ENCODE data around the gene VPREB1.
"Not testable (repeated sequence)": the region's sequence is repeated elsewhere in the genome, so short reads cannot be mapped to it uniquely, and the experiment has no call there.

Gene VPREB1

DNA sequence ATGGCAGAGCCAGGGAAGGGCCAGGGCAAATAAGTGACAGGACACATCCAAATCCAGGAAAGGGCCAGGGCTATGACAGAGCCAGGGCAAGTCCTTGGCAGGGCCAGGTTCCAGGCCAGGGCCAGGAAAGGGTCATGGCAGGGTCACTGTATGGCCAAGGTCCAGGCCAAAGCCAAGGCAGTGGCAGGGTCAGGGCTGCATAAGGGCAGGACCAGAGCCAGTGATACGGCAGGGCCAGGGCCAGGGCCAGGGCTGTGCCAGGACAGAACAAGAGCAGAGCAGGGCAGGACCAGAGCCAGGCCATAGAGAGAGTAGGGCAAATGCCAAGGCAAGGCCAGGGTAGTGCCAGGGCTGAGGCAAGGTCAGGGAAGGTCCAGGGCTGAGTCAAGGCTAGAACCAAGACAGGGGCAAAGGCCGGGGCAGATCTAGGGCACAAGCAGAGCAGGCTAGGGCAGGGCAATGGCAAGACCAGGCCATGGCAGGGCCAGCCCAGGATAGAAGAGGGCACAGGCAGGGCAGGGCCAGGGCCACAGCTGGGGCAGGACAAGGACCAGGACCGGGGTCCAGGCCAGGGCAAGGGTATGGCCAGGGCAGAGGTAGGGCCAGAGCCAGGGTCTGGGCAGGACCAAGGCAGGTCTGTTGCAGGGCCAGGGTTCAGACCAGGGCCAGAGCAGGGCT, 46.7 kb downstream of the VPREB1 start:
- not testable (repeated sequence) for H3K4me3 ChIP-seq (ENCODE audit: low read depth, low read length); DNase-seq (ENCODE audit: low read depth)

DNA sequence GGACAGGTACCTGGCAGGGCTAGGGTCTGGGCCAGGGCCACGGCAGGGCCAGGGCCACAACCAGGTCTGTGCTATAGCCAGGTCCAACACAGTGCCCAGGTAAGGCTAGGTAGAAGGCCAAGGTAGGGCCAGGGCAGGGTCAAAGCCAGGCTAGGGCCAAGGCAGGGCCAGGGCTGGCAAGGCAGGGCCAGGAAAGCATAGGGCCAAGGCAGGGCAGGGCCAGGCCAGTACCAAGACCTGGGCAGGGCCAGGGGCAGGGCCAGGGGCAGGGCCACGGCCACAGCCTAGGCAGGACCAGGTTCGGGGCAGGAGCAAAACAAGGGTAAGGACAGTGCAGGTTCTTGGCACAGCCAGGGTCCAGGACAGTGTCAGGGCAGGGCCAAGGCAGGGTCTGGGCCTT, 48.1 kb downstream of the VPREB1 start:
- H3K4me3 ChIP-seq (ENCODE audit: low read depth, low read length); DNase-seq (ENCODE audit: low read depth): not testable (repeated sequence)

DNA sequence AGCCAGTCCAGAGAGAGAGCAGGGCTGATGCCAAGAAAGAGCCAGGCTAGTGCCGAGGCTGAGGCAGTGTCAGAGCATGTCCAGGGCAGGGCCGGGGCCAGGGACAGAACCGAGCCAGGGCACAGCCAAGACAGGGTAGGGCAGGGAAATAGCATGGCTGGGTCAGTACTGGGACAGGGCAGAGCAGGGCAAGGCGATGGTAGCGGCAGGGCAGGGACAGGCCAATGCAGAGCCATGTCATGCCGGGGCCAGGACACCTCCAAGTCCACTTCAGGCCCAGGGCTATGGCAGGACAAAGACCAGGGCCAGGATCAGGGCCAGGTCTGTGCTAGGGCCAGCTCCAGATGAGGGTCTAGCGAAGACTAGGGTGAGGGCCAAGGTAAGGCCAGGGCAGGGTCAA, 48.9 kb downstream of the VPREB1 start:
- DNase-seq (ENCODE audit: low read depth); H3K4me3 ChIP-seq (ENCODE audit: low read depth, low read length): not testable (repeated sequence)

GRCh38 chr22:22294641-22295040, 50.1 kb downstream of the VPREB1 start:
- not testable (repeated sequence) for DNase-seq (ENCODE audit: low read depth); H3K4me3 ChIP-seq (ENCODE audit: low read depth, low read length)

Measured in GM12864 (cell line).